NT2/D1 (cell line): ENCODE measurements around the gene CPED1.

Experiments
- SUZ12 ChIP-seq: IDR thresholded peaks from 2 replicates; pipeline ENCODE4 v1.6.1; 2011; ENCODE audit not compliant: insufficient read length, insufficient read depth; ENCODE audit errors: extremely low read depth
- YY1 ChIP-seq: IDR thresholded peaks from 2 replicates; pipeline ENCODE4 v1.6.1; 2011; ENCODE audit not compliant: insufficient read length, insufficient read depth
- ZNF274 ChIP-seq: IDR thresholded peaks from 2 replicates; pipeline ENCODE4 v1.6.1; 2011; ENCODE audit warnings: mild to moderate bottlenecking, low read depth, low read length

- TF ChIP-seq YY1 (no peak), ZNF274 (no peak), SUZ12 (no peak)
Observed at GRCh38 chr7:121057878-121058277, 69.4 kb downstream of the CPED1 start.
